ENCODE measurements around the gene PLEKHH2.

GRCh38 chr2:43689999-43690398 lies 52.9 kb downstream of the PLEKHH2 start:
- TF ChIP-seq EZH2 (IDR thresholded peaks at IDR 0.05; ENCODE audit: insufficient read depth, low read length) (no peak), CTCF (IDR thresholded peaks at IDR 0.05; ENCODE audit: insufficient read depth, low read depth, low read length) (no peak)

Data from astrocyte (in vitro differentiated cells and primary cell).